Testis (tissue), 3 donors: ENCODE data around the gene RBKS. TPM values are rescaled to one million over a fixed set of nuclear protein-coding genes. Genes with fewer than 3 reads are reported as not detected.

Experiments
- DNase-seq: peaks from one replicate; pipeline ENCODE4 v3.0.0-alpha.2; 2019
- H3K27ac ChIP-seq, 2 donors: fragments of 200-600 bp; sonication (generic); one replicate each; pipeline ENCODE4 v1.5.1; 2019
- H3K27me3 ChIP-seq: fragments of 200-600 bp; sonication (generic); one replicate; pipeline ENCODE4 v1.5.1; 2019
- H3K36me3 ChIP-seq: fragments of 200-600 bp; sonication (generic); one replicate; pipeline ENCODE4 v1.5.1; 2017; ENCODE audit warnings: low read depth; ENCODE audit errors: missing control alignments
- H3K4me1 ChIP-seq: fragments of 200-600 bp; sonication (generic); one replicate; pipeline ENCODE4 v1.5.1; 2019
- H3K4me3 ChIP-seq, 2 donors: fragments of 200-600 bp; sonication (generic); one replicate each; pipeline ENCODE4 v1.5.1; 2017 to 2019
- H3K9me3 ChIP-seq: fragments of 200-600 bp; sonication (generic); one replicate; pipeline ENCODE4 v1.5.1; 2017
- CTCF ChIP-seq, 3 experiments: fragments of 450-650 bp in 2 of 3; fragments of 200-600 bp in 1 of 3; sonication (generic) in 1 of 3; IDR thresholded peaks; one replicate each; pipeline ENCODE4 v1.5.1; 2016 to 2019; ENCODE audit warnings: antibody characterized with exemption in 3 of 3, mild to moderate bottlenecking in 2 of 3, moderate library complexity in 1 of 3
- POLR2A ChIP-seq: fragments of 450-650 bp; IDR thresholded peaks from one replicate; pipeline ENCODE4 v1.6.1; 2017; ENCODE audit warnings: antibody characterized with exemption, mild to moderate bottlenecking, moderate library complexity
- WGBS, 2 donors: methylation state at CpG; one replicate each; pipeline ENCODE4 v1.1.5; 2018; 5-methylcytosine and 5-hydroxymethylcytosine counted together
- intact Hi-C: fragments of 100-400 bp; cut with DNase I; formaldehyde crosslinking; loops from one replicate; pipeline ENCODE4 v1.15.1; 2023; ENCODE audit warnings: low total_unique reads
- polyA plus RNA-seq: library from polyadenylated mRNA; stranded (reverse); fragments of 350-450 nt; fragmentation: Illumina TruSeq; extraction: RNeasy Lipid Tissue Mini Kit (QIAGEN cat#74804); gene quantifications from one replicate; pipeline ENCODE4 v1.2.3, GENCODE V29; 2014; ENCODE audit warnings: low read depth, low replicate concordance; ENCODE audit not compliant: insufficient read depth
- total RNA-seq, 2 donors: library from RNA; depleted of rRNA; stranded (reverse); fragments of >200 nt; gene quantifications; one replicate each; pipeline ENCODE4 v1.2.3, GENCODE V29; 2016

RBKS gene
- total and polyA plus RNA-seq, 3 donors from 2014 or later: 6.1 to 18.4 (median 6.3) TPM

GRCh38 chr2:27907547-27907946, 17.4 kb upstream of the RBKS start:
- intact Hi-C loops: no loop called here
- no peak for TF ChIP-seq POLR2A
- TF ChIP-seq CTCF (IDR thresholded peaks at IDR 0.05): no peak
- Histone ChIP-seq H3K36me3 (no peaks in the 10 kb centered on the region), H3K9me3 (no peaks in the 10 kb centered on the region), H3K27me3 (no peaks in the 10 kb centered on the region), H3K27ac (no peak overlapping the region), H3K4me1 (peaks cover 7% of the 10 kb centered on the region), H3K4me3 (no peak overlapping the region)
- WGBS, 2 donors: 59 to 61% methylated on average over 3 of the region's 3 CpGs
- DNase-seq: no peak

GRCh38 chr2:27906074-27906473, 15.9 kb upstream of the RBKS start:
- no peak overlapping the region for H3K4me3 ChIP-seq
- no peaks in the 10 kb centered on the region for H3K9me3 ChIP-seq
- peaks cover 7% of the 10 kb centered on the region for H3K4me1 ChIP-seq
- intact Hi-C loops: no loop called here
- no peaks in the 10 kb centered on the region for H3K27me3 ChIP-seq
- 64 to 69% methylated on average over 1 of the region's 1 CpG for WGBS, 2 donors
- no peaks in the 10 kb centered on the region for H3K36me3 ChIP-seq
- no peak for DNase-seq
- no peak overlapping the region for H3K27ac ChIP-seq
- TF ChIP-seq POLR2A: no peak

- Histone ChIP-seq H3K36me3 (no peaks in the 10 kb centered on the region), H3K27me3 (no peaks in the 10 kb centered on the region), H3K4me3 (no peak overlapping the region), H3K4me1 (peaks cover 7% of the 10 kb centered on the region), H3K9me3 (no peaks in the 10 kb centered on the region), H3K27ac (no peak overlapping the region)
- WGBS, 2 donors: 52 to 77% methylated on average over 1 of the region's 1 CpG
- TF ChIP-seq POLR2A: no peak
- TF ChIP-seq CTCF (IDR thresholded peaks at IDR 0.05): no peak
- intact Hi-C loops: no loop called here
- DNase-seq: no peak
Measured at GRCh38 chr2:27904405-27904665, 14.1 kb upstream of the RBKS start.

- Histone ChIP-seq H3K4me1 (peaks cover 7% of the 10 kb centered on the region), H3K9me3 (no peaks in the 10 kb centered on the region), H3K27ac (no peak overlapping the region), H3K27me3 (no peaks in the 10 kb centered on the region), H3K36me3 (no peaks in the 10 kb centered on the region), H3K4me3 (no peak overlapping the region)
- intact Hi-C loops: no loop called here
- no peak for DNase-seq
- TF ChIP-seq POLR2A: no peak
- TF ChIP-seq CTCF (IDR thresholded peaks at IDR 0.05): no peak
- 93 to 95% methylated on average over 10 of the region's 10 CpGs for WGBS, 2 donors
Measured at GRCh38 chr2:27903649-27904404, 13.6 kb upstream of the RBKS start.

GRCh38 chr2:27903018-27903417, 12.8 kb upstream of the RBKS start:
- no peaks in the 10 kb centered on the region for H3K36me3 ChIP-seq
- H3K4me3 ChIP-seq: no peak overlapping the region
- intact Hi-C loops: no loop called here
- H3K9me3 ChIP-seq: no peaks in the 10 kb centered on the region
- H3K27me3 ChIP-seq: no peaks in the 10 kb centered on the region
- 67 to 74% methylated on average over 2 of the region's 2 CpGs for WGBS, 2 donors
- no peak for DNase-seq
- H3K27ac ChIP-seq: no peak overlapping the region
- TF ChIP-seq CTCF (IDR thresholded peaks at IDR 0.05): no peak
- peaks cover 7% of the 10 kb centered on the region for H3K4me1 ChIP-seq
